RKO (cell line): ENCODE data around the gene UBE3C.
"Not testable (repeated sequence)": the region's sequence is repeated elsewhere in the genome, so short reads cannot be mapped to it uniquely, and the experiment has no call there.

Experiments
- DNase-seq: peaks from one replicate; pipeline ENCODE4 v3.0.0-alpha.2; 2016; ENCODE audit warnings: low spot score

The UBE3C gene

DNA sequence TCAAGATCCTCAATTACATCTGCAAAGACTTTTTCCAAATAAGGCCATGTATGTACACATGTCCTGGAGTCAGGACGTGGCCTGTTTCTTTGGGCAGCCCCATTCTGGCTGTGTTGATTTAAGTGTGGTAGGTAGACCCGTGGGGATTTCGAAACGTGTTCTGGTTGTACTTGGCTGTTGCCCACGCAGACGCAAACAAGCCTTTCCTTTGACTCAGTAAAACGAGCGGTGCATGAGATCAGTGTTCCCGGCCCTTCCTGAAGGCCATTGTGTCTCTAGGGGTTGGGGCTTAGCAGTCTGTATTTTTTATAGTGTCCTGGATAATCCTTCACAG, 133.2 kb downstream of the UBE3C start:
- peak; percentile 30 for DNase-seq

DNA sequence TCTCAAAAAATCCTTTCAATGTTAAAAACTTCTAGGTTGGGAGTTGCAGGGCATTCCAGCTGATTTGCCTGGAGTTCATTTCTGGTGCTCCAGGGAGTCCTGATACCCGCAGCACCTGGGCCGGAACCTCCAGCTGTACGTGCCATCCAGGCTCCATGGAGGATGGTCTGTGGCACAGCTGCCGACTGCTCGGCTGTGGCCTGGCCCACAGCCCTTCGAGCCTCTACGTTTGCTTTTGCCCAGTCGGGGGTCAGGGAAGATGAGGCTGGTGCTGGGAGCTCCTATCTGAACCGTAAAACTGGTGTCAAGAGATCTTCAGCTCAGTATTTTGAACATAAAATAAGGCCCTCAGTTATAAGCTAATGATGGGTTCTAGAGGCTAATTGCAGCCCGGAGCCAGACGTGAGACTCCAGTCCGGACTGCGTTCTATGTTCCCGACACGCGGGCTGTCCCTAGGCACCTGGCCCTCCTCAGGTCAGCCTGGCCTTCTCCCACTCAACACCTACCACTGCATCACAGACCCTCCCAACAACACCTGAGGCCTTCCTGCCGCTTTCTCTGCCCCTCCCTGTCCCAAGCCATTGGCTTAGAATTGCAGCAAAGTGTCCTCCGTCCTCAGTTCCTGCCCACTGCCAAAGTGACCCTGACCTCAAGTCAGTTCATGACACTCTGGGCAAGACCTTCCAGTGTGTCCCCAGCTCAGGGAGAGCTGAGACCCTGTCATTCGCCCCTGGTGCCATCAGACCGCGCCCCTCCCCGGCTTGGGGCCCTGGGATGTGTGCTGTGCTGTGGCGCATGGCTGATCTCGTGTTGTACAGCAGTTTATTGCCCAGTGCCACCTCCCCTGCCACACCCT, 133.9 kb downstream of the UBE3C start:
- no peak for DNase-seq

- DNase-seq = peak; percentile 88
Observed at GRCh38 chr7:157273208-157274093, 134.7 kb downstream of the UBE3C start.

DNA sequence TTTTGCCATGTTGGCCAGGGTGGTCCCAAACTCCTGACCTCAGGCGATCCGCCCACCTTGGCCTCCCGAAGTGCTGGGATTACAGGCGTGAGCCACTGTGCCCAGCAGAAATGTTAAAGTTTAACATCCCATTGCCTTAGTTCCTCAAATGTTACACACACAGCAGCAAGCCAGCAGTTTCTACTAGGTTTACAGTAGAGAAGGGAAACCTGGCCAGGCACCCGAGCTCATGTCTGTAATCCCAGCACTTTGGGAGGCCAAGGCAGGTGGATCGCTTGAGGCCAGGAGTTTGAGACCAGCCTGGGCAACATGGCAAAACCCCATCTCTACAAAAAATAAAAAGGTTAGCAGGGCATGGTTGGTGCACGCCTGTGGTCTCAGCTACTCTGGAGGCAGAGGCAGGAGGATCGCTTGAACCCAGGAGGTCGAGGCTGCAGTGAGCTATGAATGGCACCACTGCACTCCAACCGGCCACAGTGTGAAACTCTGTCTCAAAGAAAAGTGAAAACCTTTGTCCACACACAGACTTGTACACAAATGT, 135.4 kb downstream of the UBE3C start:
- DNase-seq = not testable (repeated sequence)

GRCh38 chr7:157274991-157275427, 136.3 kb downstream of the UBE3C start:
- DNase-seq = no peak

DNA sequence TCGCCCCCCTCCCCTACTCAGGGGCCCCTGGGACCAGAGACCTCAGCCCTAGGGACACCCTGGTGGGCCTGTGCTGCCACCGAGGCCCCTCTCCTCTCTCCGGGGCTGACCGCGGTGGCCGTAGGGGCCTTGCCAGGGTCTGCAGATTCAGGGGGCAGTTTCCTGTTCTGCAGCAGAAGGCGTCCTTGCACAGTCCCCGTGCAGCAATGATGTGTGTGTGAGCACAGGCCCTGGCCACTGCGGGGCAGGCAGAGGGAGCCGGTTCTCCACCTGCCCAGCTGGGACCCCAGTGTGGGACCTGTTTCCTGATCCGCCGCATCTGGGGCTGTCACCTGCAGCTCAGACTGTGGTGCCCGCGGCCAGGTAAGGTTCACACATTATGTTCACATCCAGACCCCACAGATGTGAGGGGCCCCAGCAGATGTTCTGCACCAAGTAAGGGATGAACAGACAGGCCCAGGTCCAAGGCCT, 137.4 kb downstream of the UBE3C start:
- no peak for DNase-seq

DNA sequence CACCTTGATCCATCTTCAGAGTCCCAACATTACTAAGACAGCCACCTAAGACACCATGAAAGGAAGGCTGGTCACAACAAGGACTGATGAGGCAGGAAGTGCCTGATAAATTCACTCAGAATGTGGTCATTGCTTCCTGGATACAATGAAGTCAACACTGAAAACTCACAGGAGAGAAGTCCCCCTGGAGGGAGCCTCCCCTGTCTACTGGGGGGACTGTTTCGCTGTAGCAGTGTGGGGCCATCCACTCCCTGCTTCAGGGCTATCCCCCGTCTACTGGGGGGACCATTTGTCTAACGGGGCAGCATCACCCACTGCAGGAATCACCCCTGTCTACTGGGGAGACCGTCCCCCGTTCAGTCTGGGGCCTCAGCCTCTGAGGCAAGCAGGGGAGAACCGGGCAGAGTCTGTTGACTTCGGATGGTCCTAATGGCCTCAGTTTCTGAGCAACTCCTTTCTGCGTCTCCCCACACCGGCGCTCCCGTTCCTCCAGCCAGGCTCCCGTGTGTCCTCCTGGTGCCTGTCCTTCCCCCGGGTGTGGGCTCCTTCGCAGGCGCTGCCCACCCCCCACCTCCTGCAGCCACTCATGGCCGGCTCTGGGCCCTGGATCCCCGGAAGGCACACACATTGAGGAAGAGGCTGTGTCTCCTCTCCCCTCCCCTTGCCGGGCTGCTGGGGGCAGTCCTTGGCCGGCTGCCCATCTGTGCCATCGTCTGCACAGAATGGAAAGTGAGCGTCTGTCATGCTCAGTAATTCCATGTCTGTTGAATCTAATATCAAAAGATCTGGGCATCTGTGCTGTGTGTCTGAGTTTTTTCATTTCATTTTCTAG, 138.2 kb downstream of the UBE3C start:
- peak; percentile 50 for DNase-seq

DNA sequence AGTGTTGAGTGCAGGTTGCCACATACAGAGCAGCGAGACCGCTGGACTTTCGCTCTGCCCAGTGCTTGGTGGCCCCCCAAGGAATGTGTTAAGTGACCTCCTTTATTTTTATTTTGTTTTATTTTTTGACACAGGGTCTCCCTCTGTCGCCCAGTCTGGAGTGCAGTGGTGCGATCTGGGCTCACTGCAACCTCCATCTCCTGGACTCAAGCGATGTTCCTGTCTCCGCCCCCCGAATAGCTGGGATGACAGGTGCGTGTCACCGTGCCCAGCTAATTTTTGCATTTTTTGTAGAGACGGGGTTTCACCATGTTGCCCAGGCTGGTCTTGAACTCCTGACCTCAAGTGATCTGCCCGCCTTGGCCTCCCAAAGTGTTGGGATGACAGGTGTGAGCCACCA, 138.8 kb downstream of the UBE3C start:
- not testable (repeated sequence) for DNase-seq

DNA sequence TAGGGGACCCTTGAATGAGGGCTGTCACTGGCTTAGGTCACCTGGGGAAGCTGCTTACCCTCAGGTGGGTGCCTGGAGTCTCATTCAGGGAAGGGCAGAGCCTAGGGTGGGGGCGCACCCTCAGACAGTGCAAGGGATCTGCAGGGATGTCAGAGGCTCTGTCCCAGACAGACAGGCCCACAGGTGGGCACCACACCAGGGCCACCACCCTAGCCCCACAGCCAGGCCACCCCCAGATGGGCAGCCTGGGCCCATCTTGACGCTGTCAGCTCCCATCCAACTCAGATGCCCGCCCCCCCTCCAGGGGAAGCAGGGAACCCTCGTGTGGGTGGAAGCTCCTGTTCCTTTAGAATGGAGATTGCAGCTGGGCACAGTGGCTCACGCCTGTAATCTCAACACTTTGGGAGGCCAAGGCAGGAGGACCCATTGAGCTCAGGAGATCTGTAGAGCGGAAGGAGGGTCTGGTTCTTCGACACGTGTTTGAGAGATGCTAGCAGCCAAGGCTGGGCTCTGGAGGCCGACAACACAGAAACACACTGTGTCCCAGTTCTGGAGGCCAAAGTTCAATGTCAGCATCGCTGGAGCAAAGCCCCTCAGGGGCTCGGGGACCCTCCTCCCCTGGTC, 139.6 kb downstream of the UBE3C start:
- no peak for DNase-seq

GRCh38 chr7:157278791-157279724, 140.3 kb downstream of the UBE3C start:
- DNase-seq = no peak

GRCh38 chr7:157279741-157280215, 141.1 kb downstream of the UBE3C start:
- DNase-seq = no peak

GRCh38 chr7:157280216-157280841, 141.6 kb downstream of the UBE3C start:
- no peak for DNase-seq

- no peak for DNase-seq
Observed at GRCh38 chr7:157281221-157281998, 142.7 kb downstream of the UBE3C start.

GRCh38 chr7:157282141-157282801, 143.5 kb downstream of the UBE3C start:
- no peak for DNase-seq

DNA sequence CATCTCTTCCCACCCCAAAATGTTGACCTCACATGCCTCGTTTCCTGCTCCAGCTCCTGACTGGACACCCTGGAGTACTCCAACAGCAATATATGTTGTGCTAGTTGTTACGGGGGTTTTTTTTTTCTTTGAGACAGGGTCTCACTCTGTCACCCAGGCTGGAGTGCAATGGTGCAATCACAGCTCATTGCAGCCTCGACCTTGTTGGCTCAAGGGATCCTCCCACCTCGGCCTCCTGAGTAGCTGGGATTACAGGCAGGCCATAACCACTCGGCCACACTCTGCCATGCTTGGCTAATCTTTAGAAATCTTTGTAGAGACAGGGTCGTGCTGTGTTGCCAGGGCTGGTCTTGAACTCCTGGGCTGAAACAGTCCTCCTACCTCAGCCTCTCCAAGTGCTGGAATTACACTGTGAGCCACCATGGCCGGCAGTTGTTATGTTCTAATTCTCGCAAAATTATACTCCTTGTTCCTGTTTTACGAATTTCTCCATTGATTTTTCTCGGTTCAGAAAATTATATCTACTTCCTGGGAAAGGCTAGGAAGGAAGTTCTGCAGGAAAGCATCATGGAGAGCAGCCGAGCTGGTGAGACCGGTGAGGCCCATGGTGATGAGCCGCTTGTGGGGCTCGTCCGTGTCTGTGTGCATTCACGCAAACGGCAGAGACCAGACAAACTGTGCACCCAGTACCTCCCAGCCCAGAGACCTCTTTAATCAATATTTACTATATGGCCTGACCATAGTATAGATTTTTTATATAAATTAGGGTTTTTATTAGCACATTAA, 145.7 kb downstream of the UBE3C start:
- no peak for DNase-seq

GRCh38 chr7:157291404-157292080, 152.8 kb downstream of the UBE3C start:
- no peak for DNase-seq

DNA sequence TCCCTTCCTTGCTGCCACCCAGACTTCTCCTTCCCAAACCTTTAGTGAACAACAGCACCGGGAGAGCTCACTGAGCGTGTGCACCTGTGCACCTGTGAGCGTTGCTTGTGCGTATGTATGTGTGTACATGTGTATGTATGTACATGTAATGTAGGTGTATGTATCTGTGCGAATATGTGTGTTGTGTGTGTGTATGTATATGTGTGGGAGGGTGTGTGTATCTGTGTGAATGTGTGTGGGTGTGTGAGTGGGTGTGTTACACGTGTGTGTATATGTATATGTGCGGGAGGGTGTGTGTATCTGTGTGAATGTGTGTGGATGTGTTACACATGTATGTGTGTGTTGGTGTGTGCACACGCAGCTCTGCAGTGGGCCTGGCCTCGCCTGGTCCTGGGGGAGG, 153.5 kb downstream of the UBE3C start:
- no peak for DNase-seq
